ENCODE results near the gene GJB3.
"Not testable (repeated sequence)": the region's sequence is repeated elsewhere in the genome, so short reads cannot be mapped to it uniquely, and the experiment has no call there.

GJB3 gene

GRCh38 chr1:34781071-34781843, at the start of gene GJB3:
Gene GJB3 (plus strand): TSS chr1:34781214. CDS start chr1:34784763, 3,549 bp downstream.
- no peak for DNase-seq

- not testable (repeated sequence) for DNase-seq
Measured at GRCh38 chr1:34732831-34733230, 48.2 kb upstream of the GJB3 start.

GRCh38 chr1:34736692-34737091, 44.3 kb upstream of the GJB3 start:
- DNase-seq: no peak

GRCh38 chr1:34737236-34737635, 43.8 kb upstream of the GJB3 start:
- not testable (repeated sequence) for DNase-seq

- no peak for DNase-seq
Measured at GRCh38 chr1:34739613-34740012, 41.4 kb upstream of the GJB3 start.

- no peak for DNase-seq
Measured at GRCh38 chr1:34740161-34740868, 40.7 kb upstream of the GJB3 start.

- DNase-seq: peak; percentile 83
Measured at GRCh38 chr1:34742667-34743270, 38.2 kb upstream of the GJB3 start.

- no peak for DNase-seq
Measured at GRCh38 chr1:34743775-34744174, 37.2 kb upstream of the GJB3 start.

- DNase-seq: no peak
Measured at GRCh38 chr1:34744851-34745250, 36.2 kb upstream of the GJB3 start.

- DNase-seq: no peak
Measured at GRCh38 chr1:34745666-34746065, 35.3 kb upstream of the GJB3 start.

- no peak for DNase-seq
Measured at GRCh38 chr1:34746101-34746500, 34.9 kb upstream of the GJB3 start.

- no peak for DNase-seq
Measured at GRCh38 chr1:34746785-34747637, 34.0 kb upstream of the GJB3 start.

GRCh38 chr1:34747638-34747941, 33.4 kb upstream of the GJB3 start:
- no peak for DNase-seq

- DNase-seq: no peak
Measured at GRCh38 chr1:34749992-34750391, 31.0 kb upstream of the GJB3 start.

- DNase-seq: no peak
Measured at GRCh38 chr1:34750610-34751009, 30.4 kb upstream of the GJB3 start.

GRCh38 chr1:34753163-34753562, 27.9 kb upstream of the GJB3 start:
- DNase-seq: no peak

- DNase-seq: no peak
Measured at GRCh38 chr1:34754964-34755637, 25.9 kb upstream of the GJB3 start, which contains the start of gene GJB5. Gene GJB5 (plus strand): TSS chr1:34755047. CDS start chr1:34757331, 2,284 bp downstream.

- no peak for DNase-seq
Measured at GRCh38 chr1:34755961-34756360, 25.1 kb upstream of the GJB3 start.

- no peak for DNase-seq
Measured at GRCh38 chr1:34757386-34757785, 23.6 kb upstream of the GJB3 start.

- DNase-seq: no peak
Measured at GRCh38 chr1:34758751-34759150, 22.3 kb upstream of the GJB3 start.

GRCh38 chr1:34759503-34760357, 21.3 kb upstream of the GJB3 start, which contains the start of gene GJB4:
Gene GJB4 (plus strand): TSS chr1:34759740. CDS start chr1:34761255, 1,515 bp downstream.
- no peak for DNase-seq

Measured in stimulated activated CD4-positive, alpha-beta T cell treated with anti-CD3 and anti-CD28 coated beads, Interleukin-4, amount 100 ng/mL, for 1 hour (primary cell).